MM.1S (cell line): Measurements from ENCODE around the gene MILR1.

Experiments
- DNase-seq: peaks from one replicate; pipeline ENCODE4 v3.0.0-alpha.2; 2015
- H2AFZ ChIP-seq: fragments of 300-600 bp; sonication (generic); 2 replicates; pipeline ENCODE4 v1.6.0; 2016; ENCODE audit warnings: antibody characterized with exemption, low read length
- H3F3A ChIP-seq: fragments of 300-600 bp; sonication (generic); 2 replicates; pipeline ENCODE4 v1.6.1; 2016; ENCODE audit warnings: mild to moderate bottlenecking, antibody characterized with exemption, low read length, moderate library complexity, mixed read lengths; ENCODE audit not compliant: insufficient read depth
- H3K27ac ChIP-seq: fragments of 300-600 bp; sonication (generic); 2 replicates; pipeline ENCODE4 v1.5.1; 2016; ENCODE audit warnings: mild to moderate bottlenecking, low read length
- H3K27me3 ChIP-seq: fragments of 300-600 bp; sonication (generic); replicated peaks from 2 replicates; pipeline ENCODE4 v1.6.0; 2016; ENCODE audit warnings: low read length; ENCODE audit not compliant: insufficient read depth
- H3K36me3 ChIP-seq: fragments of 300-600 bp; sonication (generic); replicated peaks from 2 replicates; pipeline ENCODE4 v1.6.1; 2016; ENCODE audit warnings: mild to moderate bottlenecking, low read length, mixed read lengths; ENCODE audit not compliant: insufficient read depth
- H3K4me1 ChIP-seq: fragments of 300-600 bp; sonication (generic); 2 replicates; pipeline ENCODE4 v1.6.1; 2016; ENCODE audit warnings: low read length, mixed read lengths
- H3K4me2 ChIP-seq: fragments of 300-600 bp; sonication (generic); 2 replicates; pipeline ENCODE4 v1.6.0; 2016; ENCODE audit warnings: low read depth, low read length
- H3K4me3 ChIP-seq: fragments of 300-600 bp; sonication (generic); 2 replicates; pipeline ENCODE4 v1.5.1; 2016; ENCODE audit warnings: low read length, mixed read lengths
- H3K79me2 ChIP-seq: fragments of 300-600 bp; sonication (generic); 2 replicates; pipeline ENCODE4 v1.6.1; 2016; ENCODE audit warnings: mixed run types, low read length, mixed read lengths
- H3K9ac ChIP-seq: fragments of 300-600 bp; sonication (generic); 2 replicates; pipeline ENCODE4 v1.6.1; 2016; ENCODE audit warnings: low read length, mixed read lengths
- H3K9me2 ChIP-seq: fragments of 300-600 bp; sonication (generic); replicated peaks from 2 replicates; pipeline ENCODE4 v1.6.1; 2016; ENCODE audit warnings: mild to moderate bottlenecking, low read length, mixed read lengths; ENCODE audit not compliant: insufficient read depth
- H3K9me3 ChIP-seq: fragments of 300-600 bp; sonication (generic); replicated peaks from 2 replicates; pipeline ENCODE4 v1.6.1; 2016; ENCODE audit warnings: mild to moderate bottlenecking, low read length, mixed read lengths; ENCODE audit not compliant: insufficient read depth
- H4K20me1 ChIP-seq: fragments of 300-600 bp; sonication (generic); 2 replicates; pipeline ENCODE4 v1.6.1; 2016; ENCODE audit warnings: mild to moderate bottlenecking, low read length, moderate library complexity, mixed read lengths; ENCODE audit not compliant: insufficient read depth
- EZH2 ChIP-seq: fragments of 300-600 bp; sonication (generic); optimal IDR thresholded peaks from 2 replicates; pipeline ENCODE3; 2017; ENCODE audit warnings: low read depth, mild to moderate bottlenecking, antibody characterized with exemption, low read length, mixed read lengths
- EZH2phosphoT487 ChIP-seq: fragments of 300-600 bp; sonication (generic); IDR thresholded peaks from 2 replicates; pipeline ENCODE4 v1.6.1; 2018; ENCODE audit warnings: antibody characterized with exemption, low read length
- TF ChIP-seq, protein P1 (sequence below): fragments of 300-600 bp; sonication (generic); IDR thresholded peaks from 2 replicates; pipeline ENCODE4 v1.5.1; 2016; ENCODE audit warnings: antibody characterized with exemption, low read length, mixed read lengths

The MILR1 gene

GRCh38 chr17:64484380-64484779 lies 35.5 kb downstream of the MILR1 start:
- no peak overlapping the region for H3K4me3 ChIP-seq
- no peak overlapping the region for H3K27ac ChIP-seq
- no peak for DNase-seq
- no peaks in the 10 kb centered on the region for H3K36me3 ChIP-seq
- no peaks in the 10 kb centered on the region for H4K20me1 ChIP-seq
- TF ChIP-seq EZH2phosphoT487 (no peak), EZH2 (no peak)
- TF ChIP-seq, protein P1, sequence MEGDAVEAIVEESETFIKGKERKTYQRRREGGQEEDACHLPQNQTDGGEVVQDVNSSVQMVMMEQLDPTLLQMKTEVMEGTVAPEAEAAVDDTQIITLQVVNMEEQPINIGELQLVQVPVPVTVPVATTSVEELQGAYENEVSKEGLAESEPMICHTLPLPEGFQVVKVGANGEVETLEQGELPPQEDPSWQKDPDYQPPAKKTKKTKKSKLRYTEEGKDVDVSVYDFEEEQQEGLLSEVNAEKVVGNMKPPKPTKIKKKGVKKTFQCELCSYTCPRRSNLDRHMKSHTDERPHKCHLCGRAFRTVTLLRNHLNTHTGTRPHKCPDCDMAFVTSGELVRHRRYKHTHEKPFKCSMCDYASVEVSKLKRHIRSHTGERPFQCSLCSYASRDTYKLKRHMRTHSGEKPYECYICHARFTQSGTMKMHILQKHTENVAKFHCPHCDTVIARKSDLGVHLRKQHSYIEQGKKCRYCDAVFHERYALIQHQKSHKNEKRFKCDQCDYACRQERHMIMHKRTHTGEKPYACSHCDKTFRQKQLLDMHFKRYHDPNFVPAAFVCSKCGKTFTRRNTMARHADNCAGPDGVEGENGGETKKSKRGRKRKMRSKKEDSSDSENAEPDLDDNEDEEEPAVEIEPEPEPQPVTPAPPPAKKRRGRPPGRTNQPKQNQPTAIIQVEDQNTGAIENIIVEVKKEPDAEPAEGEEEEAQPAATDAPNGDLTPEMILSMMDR: no peak
- no peaks in the 10 kb centered on the region for H3K79me2 ChIP-seq
- H3F3A ChIP-seq: no peaks in the 10 kb centered on the region
- H3K4me1 ChIP-seq: no peaks in the 10 kb centered on the region
- H2AFZ ChIP-seq: no peak overlapping the region
- H3K4me2 ChIP-seq: no peak overlapping the region
- H3K27me3 ChIP-seq: no peaks in the 10 kb centered on the region
- H3K9ac ChIP-seq: no peak overlapping the region
- H3K9me2 ChIP-seq: no peaks in the 10 kb centered on the region
- H3K9me3 ChIP-seq: no peaks in the 10 kb centered on the region

DNA sequence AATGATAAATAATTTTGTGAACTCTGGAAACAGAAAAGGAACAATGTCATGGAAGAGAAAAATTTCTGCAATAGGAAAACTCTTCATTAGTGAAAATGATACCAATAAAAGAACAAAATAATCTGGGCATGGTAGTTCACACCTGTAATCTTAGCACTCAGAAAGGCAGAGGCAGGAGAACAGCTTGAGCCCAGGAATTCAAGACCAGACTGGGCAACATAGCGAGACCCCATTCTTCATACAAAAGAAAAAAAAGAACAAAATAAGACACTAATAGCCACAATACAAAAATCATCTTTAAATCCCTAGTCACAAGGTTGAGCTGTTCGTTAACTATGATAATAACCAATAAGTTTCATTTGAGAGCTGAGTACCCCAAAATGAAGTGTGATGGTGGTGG lies 39.4 kb downstream of the MILR1 start:
- no peak overlapping the region for H2AFZ ChIP-seq
- H3K79me2 ChIP-seq: no peaks in the 10 kb centered on the region
- TF ChIP-seq EZH2 (no peak), EZH2phosphoT487 (no peak)
- TF ChIP-seq, protein P1: no peak
- no peaks in the 10 kb centered on the region for H4K20me1 ChIP-seq
- 0 out of 2 replicates have a peak, but pooled peaks cover 5% of the 10 kb centered on the region for H3K36me3 ChIP-seq
- no peaks in the 10 kb centered on the region for H3K9me3 ChIP-seq
- H3K27me3 ChIP-seq: no peaks in the 10 kb centered on the region
- no peaks in the 10 kb centered on the region for H3F3A ChIP-seq
- no peak overlapping the region for H3K4me3 ChIP-seq
- H3K4me2 ChIP-seq: no peak overlapping the region
- no peak for DNase-seq
- H3K9ac ChIP-seq: no peak overlapping the region
- no peaks in the 10 kb centered on the region for H3K4me1 ChIP-seq
- H3K27ac ChIP-seq: no peak overlapping the region
- H3K9me2 ChIP-seq: no peaks in the 10 kb centered on the region

DNA sequence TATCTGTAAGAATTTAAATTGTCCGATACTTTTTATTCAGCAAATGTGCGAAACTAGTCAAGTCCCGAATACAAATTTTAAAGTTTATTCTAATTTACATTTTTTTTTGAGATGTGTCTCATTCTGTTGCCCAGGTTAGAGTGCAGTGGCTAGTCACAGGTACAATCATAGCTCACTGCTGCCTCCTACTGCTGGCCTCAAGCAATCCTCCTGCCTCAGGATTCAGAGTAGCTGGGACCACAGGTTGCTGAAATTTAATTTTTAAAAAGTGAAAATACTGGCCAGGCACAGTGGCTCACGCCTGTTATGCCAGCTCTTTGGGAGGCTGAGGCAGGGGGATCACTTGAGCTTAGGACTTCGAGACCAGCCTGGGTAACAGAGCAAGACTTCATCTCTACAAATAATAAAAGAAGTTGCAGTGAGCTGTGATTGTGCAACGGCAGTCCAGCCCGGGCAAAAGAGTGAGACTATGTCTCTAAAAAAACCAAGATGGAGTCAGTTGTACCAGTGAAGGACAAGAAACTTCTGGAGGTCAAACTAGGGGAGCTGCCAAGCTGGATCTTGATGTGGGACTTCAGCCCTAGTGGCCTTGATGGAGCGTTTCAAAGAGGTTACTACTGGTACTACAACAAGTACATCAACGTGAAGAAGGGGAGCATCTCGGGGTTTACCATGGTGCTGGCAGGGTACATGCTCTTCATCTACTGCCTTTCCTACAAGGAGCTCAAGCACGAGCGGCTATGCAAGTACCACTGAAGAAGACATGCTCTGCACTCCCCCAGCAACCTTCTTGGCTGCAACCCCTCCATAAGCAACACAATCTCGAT lies 42.3 kb downstream of the MILR1 start:
- Histone ChIP-seq H3K27me3 (no peaks in the 10 kb centered on the region), H2AFZ (no peak overlapping the region), H3K27ac (no peak overlapping the region), H4K20me1 (no peaks in the 10 kb centered on the region), H3K9me3 (no peaks in the 10 kb centered on the region), H3K4me2 (no peak overlapping the region), H3K9me2 (no peaks in the 10 kb centered on the region), H3K36me3 (0 out of 2 replicates have a peak, but pooled peaks cover 5% of the 10 kb centered on the region), H3F3A (0 out of 2 replicates have a peak, but pooled peaks cover under 1% of the 10 kb centered on the region), H3K4me3 (no peak overlapping the region), H3K4me1 (no peaks in the 10 kb centered on the region), H3K79me2 (peaks cover 22% of the 10 kb centered on the region), H3K9ac (no peak overlapping the region)
- no peak for TF ChIP-seq EZH2
- TF ChIP-seq, protein P1: peak; percentile 67
- DNase-seq: peak; percentile 58
